Measurements from ENCODE around the gene GRPEL1.

The GRPEL1 gene

DNA sequence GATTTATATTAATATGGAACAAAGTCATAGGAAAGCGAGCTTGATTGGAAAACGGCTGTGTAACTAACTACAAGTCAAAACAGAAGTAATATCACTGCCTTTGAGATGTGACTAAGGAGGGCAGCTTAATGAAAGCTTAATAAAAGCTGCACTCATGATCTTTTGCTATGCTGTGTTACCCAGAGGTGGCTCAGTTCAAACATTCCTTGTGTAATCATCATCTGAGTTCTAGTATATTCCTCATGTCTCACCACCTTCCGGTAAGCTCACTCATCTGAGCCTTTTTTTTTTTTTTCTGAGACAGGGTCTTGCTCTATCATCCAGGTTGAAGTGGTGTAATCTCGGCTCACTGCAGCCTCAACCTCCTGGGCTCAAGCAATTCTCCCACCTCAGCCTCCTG, 5.0 kb downstream of the GRPEL1 start:
- no peak for FAIRE-seq

DNA sequence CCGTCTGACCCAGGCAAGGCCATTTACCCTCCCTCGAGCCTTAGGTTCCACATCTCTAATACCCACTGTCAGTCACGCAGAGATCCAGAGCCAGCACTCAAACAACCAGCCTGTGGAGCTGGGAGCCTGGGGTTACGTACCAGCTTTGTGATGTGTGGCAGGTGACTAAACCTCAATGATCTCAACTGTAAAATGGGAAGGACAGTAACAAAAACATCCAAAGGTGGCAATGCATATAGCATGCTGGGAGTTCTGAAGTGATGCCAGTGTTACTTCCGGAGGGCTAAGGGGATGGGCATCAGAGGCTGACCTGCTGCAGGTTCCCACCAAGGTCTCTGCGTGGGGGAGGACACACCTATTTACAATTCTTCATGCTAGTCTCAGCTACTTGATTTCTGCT, 6.0 kb downstream of the GRPEL1 start:
- no peak for FAIRE-seq

DNA sequence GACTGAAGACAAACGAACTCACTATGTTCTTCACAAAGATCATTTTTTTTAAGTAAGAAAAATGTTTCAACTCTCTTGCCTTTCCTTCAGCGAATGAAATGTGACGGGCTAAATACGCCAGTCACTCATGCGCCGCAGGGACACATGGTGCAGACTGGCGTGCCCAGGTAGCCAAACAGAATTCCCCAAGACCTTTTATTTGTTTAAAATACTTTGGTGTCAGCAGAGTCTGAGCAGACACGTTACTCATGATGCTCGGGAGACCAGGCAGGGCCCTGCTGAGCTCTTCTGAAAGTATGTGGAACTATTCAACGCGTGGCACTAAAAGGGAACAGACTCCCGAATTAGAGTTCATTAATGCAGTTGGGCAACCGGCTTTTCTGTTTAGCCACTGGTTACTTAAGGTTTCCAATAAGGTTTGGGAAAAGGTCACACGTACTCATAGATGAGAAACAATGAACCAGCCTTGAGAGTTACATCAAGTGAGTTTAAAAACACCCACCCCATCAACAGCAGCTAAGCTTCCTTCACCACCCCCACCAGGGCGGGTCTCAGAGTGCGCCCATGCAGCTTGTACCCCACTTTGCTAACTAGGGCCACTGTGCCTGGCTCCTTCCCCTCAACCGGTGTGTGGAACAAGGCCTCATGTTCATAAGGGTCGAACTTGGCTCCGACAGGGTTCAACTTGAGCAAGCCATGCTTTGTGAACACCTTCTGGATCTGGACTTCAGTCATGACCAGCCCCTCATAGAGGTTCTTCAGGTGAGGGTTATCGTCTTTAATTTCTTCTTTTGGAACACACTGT, 7.3 kb downstream of the GRPEL1 start:
- no peak for FAIRE-seq

DNA sequence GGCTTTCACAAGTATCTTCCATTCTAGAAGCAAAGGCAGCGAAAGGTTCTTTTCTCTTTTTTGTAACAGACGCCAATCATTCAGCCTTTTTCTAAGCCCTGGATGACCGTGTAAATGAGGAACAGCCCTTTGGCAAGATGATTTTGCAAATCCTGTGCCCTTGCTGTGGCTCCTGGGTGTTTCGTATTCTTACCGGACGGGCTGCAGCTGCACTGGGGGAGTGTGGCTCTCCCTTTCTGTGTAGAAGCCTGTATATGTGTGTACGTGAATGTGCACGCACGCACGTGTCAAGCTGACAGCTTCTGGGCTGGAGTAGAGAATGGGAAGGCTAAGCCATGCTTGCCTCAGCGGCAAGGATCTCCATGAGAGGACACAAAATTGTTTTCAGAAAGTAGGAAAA, 8.2 kb downstream of the GRPEL1 start:
- FAIRE-seq: no peak

DNA sequence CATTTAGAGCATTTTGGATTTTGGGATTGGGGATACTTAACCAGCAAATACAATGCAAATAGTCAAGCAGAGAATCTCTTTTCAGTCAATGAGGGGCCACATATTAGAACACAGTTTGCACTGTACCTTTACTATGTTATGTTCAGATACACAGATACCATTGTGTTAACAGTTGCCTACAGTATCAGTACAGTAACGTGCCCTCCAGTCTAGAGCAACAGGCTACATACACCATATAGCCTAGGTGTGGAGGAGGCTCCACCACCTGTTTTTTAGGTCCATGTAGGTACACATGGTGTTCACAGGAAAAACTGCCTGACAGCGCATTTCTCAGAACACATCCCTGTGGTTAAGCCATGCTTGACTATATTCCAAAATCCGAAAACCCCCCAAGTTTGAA, 9.1 kb downstream of the GRPEL1 start:
- FAIRE-seq: no peak

DNA sequence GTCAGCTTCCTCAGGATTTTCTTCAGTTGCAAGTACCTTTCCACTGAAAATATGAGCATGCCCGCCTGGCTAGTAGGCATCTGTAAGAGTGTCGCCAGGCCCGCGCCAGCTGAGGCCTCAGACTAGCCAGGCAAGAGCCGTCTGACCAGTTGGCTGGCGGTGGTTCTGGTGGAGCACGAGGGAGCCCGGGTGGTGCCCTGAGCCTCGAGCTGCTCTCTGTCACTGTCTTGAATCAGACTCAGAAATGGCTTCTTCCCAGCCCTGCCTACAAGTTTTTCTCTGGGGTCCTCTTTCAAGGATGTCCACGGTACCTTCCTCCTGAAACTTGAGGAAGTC, 11.9 kb downstream of the GRPEL1 start:
- no peak for FAIRE-seq

DNA sequence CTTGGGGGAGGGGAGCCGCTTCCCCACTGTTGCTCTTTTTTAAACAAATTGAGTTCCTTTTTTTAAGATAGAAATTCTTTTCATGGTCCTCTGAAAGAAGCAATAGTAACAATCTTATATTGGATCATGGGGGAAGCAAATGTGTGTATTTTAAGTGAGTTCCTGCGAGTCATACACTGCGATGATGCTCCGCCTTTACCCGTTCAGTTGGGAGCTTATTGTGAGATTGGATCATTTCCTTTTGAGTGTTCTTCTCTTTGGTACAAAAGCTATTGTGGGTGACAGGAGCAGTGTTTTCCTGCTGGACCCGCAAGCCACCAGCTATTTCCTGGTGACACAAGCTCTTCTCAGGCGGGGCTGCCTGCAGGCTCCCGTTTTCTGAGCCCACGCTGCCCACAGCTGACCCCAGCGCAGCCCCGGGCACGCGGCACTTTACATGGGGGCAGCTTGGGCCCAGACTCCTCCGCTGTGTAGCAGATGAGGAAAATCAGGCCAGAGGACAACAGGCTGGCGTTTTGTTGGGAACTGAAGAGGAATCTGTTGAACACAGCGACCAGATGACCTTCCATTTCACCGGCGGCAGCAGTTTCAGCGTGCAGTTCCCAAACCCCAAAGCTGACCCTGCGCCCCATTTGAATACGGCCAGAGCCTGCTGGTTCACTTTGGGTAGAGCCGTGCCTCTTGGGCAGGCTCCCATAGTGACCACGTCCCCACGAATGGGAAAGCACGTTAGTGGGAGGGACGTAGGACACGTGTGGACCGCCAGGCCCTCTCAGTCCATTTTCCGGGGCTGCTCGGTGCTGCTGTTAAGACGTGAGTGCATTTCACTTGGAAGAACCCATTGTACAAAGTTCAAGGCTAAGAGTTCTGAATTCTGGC, 12.5 kb downstream of the GRPEL1 start:
- FAIRE-seq: no peak

DNA sequence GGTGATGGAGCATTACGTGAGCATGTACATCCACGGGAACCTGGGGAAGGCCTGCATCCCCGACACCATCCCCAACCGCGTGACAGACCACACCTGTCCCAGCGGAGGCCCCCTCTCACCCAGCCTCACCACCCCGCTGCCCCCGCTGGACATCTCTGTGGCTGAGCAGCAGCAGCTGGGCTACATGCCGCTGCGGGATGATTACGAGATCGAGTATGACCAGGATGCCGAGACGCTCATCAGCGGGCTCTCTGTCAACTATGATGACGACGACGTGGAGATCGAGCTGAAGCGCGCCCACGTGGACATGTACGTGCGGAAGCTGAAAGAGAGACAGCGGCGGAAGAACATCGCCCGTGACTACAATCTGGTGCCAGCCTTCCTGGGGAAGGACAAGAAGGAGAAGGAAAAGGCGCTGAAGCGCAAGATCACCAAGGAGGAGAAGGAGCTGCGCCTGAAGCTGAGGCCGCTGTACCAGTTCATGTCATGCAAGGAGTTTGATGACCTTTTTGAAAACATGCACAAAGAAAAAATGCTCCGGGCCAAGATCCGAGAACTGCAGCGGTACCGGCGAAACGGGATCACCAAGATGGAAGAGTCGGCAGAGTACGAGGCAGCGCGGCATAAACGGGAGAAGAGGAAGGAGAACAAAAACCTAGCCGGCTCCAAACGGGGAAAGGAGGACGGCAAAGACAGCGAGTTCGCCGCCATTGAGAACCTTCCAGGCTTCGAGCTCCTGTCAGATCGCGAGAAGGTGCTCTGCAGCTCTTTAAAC, 13.6 kb downstream of the GRPEL1 start:
- no peak for FAIRE-seq

DNA sequence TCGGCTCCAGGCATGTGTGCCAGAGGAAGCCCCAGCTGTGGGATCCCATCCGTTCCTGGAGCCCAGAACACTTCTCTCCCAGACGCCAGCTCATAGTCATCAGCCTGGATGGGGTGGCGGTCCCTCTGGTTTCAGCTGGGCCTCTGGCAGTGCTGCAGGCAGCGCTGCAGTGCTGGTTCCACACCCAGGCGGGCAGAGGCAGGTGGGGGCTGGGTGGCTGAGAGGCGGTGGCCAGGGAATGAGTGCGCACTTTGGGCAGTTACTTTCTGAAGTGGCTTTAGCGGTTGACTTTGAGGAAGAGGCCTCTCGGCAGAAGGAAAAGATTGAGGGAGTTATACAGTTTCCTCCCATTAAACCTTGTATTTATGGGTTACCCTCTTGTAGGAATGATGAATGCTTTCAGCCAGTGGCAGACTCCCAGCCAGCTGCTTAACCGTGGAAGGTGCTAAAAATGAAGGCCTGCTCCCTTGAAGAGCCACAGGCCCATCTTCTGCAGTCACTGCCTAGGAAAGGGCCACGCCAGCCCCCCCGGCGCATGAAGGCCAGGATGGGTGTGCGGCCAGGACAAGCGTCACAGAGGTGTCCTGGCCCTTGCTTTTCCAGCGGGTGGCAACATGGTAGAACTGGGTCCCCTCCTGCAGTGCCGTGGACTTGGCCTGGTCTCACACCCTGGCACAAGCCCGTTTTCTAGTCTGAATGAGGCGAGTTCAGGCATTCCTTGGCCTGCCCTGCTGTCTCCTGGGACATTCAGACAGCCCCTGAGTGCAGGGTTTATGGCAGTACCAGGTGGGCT, 14.7 kb downstream of the GRPEL1 start:
- FAIRE-seq: no peak

DNA sequence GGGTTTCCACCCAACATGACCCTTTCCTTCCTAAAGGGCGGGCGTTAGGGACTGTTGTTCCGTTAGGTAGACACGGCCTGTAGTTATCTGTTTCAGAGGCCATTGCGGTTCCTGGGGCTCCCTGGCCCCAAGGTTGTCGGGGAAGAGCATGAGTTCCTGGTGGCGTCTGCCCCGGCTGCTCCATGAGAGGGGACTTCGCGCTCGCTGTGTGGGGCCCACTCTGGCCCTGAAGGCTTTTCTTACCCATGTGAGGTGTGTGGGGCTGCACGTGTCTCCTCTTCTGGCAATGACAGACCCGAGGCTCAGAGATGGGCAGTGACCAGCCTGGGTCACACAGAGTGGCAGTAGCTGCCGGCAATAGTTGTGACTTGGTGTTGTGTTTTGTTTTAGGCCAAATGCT, 15.6 kb downstream of the GRPEL1 start:
- FAIRE-seq: no peak

DNA sequence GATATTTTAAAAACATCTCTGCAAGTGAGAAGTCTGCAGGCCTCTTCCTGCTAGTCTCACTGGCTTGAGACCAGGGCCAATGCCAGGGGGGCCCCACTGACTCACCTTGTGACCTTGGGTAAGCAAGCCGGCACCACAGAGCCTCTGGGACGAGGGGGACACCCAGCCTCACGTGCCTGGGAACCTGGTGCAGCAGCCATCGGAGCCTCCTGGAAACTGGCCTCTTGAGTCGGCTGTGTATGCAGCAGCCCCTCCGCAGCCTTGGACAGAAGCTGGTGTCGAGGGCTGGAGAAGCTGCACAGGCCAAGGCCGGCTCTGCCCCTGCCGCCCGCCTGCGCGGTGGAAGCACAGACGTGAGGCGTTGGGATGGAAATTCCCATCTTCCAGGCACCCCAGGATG, 16.0 kb downstream of the GRPEL1 start:
- FAIRE-seq: no peak

DNA sequence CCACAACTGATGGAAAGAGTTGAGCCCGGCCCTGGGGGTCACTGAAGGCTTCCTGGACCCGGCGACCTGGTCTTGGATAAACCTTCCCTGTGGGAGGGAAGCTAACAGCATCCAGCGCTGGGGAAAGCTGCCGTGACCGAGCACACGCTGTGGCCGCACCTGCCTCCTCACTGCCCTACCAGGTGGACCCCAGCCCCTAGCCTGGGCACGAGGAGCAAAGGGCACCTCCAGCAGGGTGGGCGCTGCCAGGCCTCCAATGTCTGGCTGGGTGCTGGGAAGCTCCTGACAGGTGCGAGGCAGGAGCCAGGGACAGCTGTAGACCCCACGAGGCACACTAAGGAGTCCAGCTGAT, 16.7 kb downstream of the GRPEL1 start:
- no peak for FAIRE-seq

DNA sequence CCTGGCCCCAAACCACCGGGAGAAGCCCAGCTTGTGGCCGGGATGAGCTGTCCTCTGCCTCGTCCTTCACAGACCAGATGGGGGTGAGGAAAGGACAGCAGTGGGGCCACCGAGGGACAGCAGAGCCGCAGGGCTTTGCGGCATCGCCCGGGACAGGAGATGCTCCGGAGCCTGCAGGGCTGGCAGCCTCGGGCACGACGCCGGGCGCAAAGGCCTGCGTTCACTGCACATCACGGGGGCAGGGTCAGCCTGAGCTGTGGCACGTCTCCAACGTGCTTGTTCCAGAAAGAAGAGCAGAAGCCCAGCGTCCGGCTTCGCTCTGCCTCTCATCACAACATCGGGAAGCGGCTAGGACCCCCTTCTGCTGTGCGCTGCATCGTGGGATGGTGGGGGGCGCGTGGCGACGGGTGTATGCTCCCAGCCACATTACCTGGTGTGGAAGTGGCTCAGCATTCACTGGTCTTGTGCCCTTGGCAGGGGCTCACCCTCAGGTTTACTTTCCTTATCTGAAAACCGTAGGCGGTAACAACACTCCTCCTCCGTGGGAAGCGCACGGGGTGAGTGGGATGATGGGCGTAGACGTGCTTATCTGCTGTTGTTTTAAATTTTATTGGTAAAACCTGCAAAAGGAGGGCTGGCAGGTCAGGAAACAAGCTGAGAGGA, 17.3 kb downstream of the GRPEL1 start:
- FAIRE-seq: no peak

DNA sequence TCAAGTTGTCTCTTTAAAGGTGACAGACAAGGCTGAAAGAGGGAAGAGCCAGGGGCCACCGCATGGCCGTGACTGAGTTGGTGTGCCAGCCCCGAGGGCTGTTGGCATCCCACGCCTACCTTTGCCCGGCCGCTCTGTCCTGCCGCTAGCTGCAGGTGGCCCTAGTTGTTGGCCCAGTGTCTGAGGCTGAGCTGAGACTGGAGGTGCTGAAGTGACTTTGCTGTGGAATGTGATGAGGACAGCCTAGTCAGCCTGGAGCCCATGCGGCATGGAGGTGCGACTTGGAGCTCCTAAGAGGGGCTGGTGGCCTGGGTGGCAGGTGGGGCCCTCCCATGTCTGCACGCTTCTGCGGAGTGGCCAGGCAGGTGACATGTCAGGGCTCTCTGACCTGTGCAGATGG, 18.1 kb downstream of the GRPEL1 start:
- FAIRE-seq: no peak

DNA sequence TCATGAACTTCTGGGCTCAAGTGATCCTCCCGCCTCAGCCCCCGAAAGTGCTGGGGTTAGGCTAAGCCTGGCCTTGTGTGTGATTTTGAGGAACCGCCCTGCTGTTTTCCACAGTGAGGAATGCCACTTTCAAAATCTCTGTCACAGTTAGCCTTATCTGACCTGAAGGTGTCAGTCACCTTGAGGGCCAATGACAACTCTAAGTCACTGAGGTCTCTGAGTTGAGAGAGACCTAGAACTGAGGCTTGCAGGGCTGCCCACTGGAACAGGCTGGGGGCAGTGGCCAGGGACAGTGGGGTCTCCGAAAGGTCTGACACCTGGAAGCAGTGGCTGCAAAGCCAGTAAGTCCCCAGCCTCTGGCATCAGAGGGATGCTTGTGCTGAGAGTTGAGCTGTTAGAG, 18.6 kb downstream of the GRPEL1 start:
- no peak for FAIRE-seq

DNA sequence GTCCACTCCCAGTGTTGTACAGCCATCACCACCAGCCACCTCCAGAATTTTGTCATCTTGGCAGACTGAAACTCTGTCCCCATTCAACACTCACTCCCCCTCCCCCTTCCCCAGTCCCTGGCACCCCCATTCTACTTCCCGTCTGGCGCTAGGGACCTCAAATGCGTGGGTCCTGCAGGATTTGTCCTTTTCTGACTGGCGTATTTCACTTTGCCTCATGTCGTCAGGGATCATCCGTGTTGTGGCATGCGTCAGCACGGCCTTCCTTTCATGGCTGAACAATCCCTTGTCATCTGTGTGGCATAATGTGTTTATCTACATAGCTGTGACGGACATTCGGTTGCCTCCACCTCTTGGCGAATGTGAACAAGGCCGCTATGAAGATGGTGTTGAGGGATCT, 19.2 kb downstream of the GRPEL1 start:
- no peak for FAIRE-seq

DNA sequence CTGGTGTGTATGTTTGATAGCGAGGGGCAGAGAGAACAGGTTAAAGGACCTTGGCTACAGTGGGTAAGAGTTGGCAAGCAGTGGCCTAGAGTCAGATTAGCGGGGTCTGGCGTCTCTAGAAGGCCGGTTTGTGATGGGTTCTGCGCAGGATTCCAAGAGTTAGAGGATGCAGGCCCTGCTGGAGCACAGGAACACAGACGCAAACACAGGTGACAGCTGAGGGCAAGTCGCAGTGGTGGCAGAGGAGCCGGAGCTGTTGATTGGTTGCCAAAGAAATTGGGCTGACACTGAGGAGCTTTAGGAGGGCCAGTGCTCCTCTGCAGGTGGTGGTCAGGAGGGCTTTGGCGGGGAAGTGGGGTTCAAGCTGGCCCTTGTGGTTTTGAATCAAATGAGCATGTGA, 20.9 kb downstream of the GRPEL1 start:
- FAIRE-seq: no peak

DNA sequence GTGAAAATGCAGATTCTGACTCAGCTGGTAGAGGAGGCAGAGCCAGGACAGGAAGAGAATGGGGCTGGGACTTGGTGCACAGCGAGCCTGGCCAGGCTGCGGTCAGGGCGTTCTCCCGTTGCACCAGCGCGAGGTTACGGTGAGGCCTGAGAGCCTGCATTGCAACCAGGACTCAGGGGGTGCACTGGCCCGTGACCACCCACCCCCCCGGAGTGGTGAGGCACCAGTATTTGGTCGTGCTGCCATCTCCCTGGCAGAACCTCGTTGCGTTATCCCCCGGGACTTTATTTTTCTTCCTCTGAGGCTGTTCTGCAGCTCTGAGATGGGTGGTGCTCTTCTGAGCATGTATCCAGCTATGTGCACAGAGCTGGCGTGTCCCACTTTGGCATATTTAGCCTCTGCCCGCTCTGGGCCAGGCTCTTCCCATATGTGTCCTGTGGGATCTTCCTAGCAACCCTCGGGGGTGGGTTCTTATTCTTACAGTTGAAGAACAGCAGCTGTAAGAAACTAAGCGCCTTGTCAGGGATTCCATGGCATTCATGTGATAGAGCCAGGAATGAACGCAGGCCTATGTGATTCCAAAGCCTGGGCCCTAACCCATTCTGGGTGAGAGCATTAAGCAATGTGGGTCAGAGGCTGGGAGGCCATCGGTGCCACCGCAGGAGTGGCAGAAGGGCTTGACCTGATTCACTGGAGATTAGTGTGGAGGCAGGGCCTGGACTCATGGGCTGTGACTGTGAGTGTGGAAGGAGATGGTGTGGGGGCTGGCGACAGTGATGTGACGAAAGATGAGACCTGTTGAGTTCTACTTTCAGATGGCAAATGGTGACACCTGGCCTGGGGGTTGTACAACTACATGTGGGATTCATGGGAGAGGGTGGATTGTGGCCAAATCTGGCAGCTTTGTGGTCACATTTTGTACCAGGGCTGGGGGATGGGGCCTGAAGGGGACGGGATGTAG, 21.6 kb downstream of the GRPEL1 start:
- no peak for FAIRE-seq

DNA sequence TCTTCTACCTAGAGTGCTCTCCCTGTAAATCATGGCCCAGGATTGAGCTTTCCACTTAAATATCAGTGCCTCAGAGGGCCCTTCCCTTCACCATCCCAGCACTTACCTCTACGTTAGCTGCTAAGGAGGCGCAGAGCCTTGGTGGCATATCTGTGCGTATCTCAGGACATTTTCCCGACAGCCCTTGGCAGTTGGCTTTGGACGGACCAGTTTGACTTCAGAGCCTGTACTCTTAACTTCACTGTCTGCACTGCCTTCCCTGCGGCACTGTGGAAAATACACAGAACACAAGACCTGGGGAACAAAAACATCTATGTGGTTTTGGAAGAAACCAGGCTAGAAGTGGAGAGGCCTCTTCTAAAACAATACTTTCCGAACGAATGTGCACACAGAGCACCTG, 22.3 kb downstream of the GRPEL1 start:
- FAIRE-seq: no peak

DNA sequence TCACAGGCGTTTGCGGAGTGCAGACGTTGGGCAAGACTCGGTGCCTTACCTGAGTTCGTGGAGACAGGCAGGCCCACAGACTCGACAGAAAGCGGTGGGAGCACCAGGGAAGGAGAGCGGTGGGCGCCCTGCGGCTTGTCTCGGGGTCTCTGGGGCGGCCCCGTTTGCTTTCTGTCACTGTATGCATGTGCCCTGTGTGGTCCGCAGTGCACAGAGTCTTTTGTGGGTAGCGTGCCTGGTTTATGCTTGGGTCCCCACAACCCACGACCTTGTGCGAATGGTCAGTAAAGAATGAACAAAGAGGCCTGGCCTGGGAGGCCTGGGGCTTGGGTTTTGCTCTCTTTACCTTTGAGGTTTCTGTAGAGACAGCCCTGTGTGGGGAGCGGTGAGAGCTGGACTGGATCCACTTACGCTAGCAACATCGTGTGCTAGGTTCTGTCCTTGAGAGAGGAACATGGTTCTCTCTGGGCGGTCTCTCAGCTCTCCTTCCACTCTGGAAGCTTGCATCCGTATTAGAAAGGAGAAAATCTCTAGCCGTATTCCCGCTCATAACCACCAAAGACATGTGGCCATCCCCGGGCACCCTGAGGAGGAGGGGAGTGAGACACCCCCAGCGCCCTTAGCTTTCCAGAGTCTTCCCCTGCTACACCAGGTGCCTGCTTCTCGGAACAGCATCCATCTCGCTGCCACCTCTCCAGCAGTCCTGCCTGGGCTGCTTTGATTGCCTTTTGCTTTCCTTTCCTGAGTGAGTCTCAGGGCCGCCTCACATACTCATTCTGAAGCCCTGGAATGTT, 23.5 kb downstream of the GRPEL1 start:
- no peak for FAIRE-seq
